GM19043 (cell line): Measurements from ENCODE around the gene PRAMEF1.
"Not testable (repeated sequence)": the region's sequence is repeated elsewhere in the genome, so short reads cannot be mapped to it uniquely, and the experiment has no call there.

Experiments used
- ATAC-seq: cut with Tn5 transposase; IDR thresholded peaks from one replicate; pipeline ENCODE4 v1.9.1; 2021; ENCODE audit warnings: low read depth; ENCODE audit not compliant: unreplicated experiment

Gene PRAMEF1

GRCh38 chr1:12791097-12791496 lies at the start of gene PRAMEF1:
Gene PRAMEF1 (plus strand): TSS chr1:12791397. CDS start chr1:12793228, 1,831 bp downstream.
- not testable (repeated sequence) for ATAC-seq

- ATAC-seq = no peak
Measured at GRCh38 chr1:12741946-12742345, 49.3 kb upstream of the PRAMEF1 start.

GRCh38 chr1:12745126-12745991 lies 45.8 kb upstream of the PRAMEF1 start:
- ATAC-seq = no peak

- no peak for ATAC-seq
Measured at GRCh38 chr1:12745992-12746323, 45.2 kb upstream of the PRAMEF1 start, which contains the start of gene CFAP107. Gene CFAP107 (plus strand): TSS chr1:12746200. CDS start chr1:12746431, 231 bp downstream.

GRCh38 chr1:12748778-12749355 lies 42.3 kb upstream of the PRAMEF1 start:
- ATAC-seq = no peak

- no peak for ATAC-seq
Measured at GRCh38 chr1:12754738-12755137, 36.5 kb upstream of the PRAMEF1 start.

- no peak for ATAC-seq
Measured at GRCh38 chr1:12756273-12756672, 34.9 kb upstream of the PRAMEF1 start.

GRCh38 chr1:12756768-12757413 lies 34.3 kb upstream of the PRAMEF1 start:
- ATAC-seq = no peak

- ATAC-seq = no peak
Measured at GRCh38 chr1:12757836-12758235, 33.4 kb upstream of the PRAMEF1 start.

- ATAC-seq = no peak
Measured at GRCh38 chr1:12760256-12760795, 30.9 kb upstream of the PRAMEF1 start.

GRCh38 chr1:12761781-12762180 lies 29.4 kb upstream of the PRAMEF1 start:
- no peak for ATAC-seq

GRCh38 chr1:12762766-12763165 lies 28.4 kb upstream of the PRAMEF1 start:
- no peak for ATAC-seq

- ATAC-seq = no peak
Measured at GRCh38 chr1:12763479-12763878, 27.7 kb upstream of the PRAMEF1 start.

- ATAC-seq = no peak
Measured at GRCh38 chr1:12764016-12764415, 27.2 kb upstream of the PRAMEF1 start.

- ATAC-seq = no peak
Measured at GRCh38 chr1:12769031-12769430, 22.2 kb upstream of the PRAMEF1 start.

GRCh38 chr1:12769976-12770505 lies 21.2 kb upstream of the PRAMEF1 start:
- no peak for ATAC-seq

- ATAC-seq = no peak
Measured at GRCh38 chr1:12770620-12771019, 20.6 kb upstream of the PRAMEF1 start.

- no peak for ATAC-seq
Measured at GRCh38 chr1:12771186-12771585, 20.0 kb upstream of the PRAMEF1 start.

GRCh38 chr1:12772520-12772919 lies 18.7 kb upstream of the PRAMEF1 start:
- no peak for ATAC-seq

- ATAC-seq = no peak
Measured at GRCh38 chr1:12773438-12773837, 17.8 kb upstream of the PRAMEF1 start, which contains the start of gene PRAMEF12. Gene PRAMEF12 (plus strand): TSS chr1:12773738. CDS start chr1:12774868, 1,130 bp downstream.

GRCh38 chr1:12774801-12775345 lies 16.3 kb upstream of the PRAMEF1 start:
- no peak for ATAC-seq
